Suprapubic skin (tissue), 4 donors: ENCODE measurements around the gene SLC41A2. TPM values are rescaled to one million over a fixed set of nuclear protein-coding genes. Genes with fewer than 3 reads are reported as not detected.

Experiments used
- DNase-seq, 2 donors: peaks; one replicate each; pipeline ENCODE4 v3.0.0-alpha.2; 2019; ENCODE audit warnings: low spot score in 2 of 2
- H3K27ac ChIP-seq: fragments of 200-600 bp; sonication (generic); one replicate; pipeline ENCODE4 v1.5.1; 2019
- H3K27me3 ChIP-seq: fragments of 200-600 bp; sonication (generic); one replicate; pipeline ENCODE4 v1.5.1; 2019
- H3K36me3 ChIP-seq: fragments of 200-600 bp; sonication (generic); one replicate; pipeline ENCODE4 v1.5.1; 2019
- H3K4me1 ChIP-seq: fragments of 200-600 bp; sonication (generic); one replicate; pipeline ENCODE4 v1.5.1; 2019
- H3K4me3 ChIP-seq: fragments of 200-600 bp; sonication (generic); one replicate; pipeline ENCODE4 v1.5.1; 2019; ENCODE audit warnings: mild to moderate bottlenecking
- H3K9me3 ChIP-seq: fragments of 200-600 bp; sonication (generic); one replicate; pipeline ENCODE4 v1.5.1; 2019
- EP300 ChIP-seq: sonication (generic); formaldehyde crosslinking; IDR thresholded peaks from one replicate; pipeline ENCODE4 v1.6.1; 2017; ENCODE audit warnings: antibody characterized with exemption
- POLR2A ChIP-seq, 2 donors: fragments of 450-650 bp; IDR thresholded peaks; one replicate each; pipeline ENCODE4 v1.6.1; 2017; ENCODE audit warnings: antibody characterized with exemption in 2 of 2, mild to moderate bottlenecking in 2 of 2, moderate library complexity in 2 of 2
- POLR2AphosphoS5 ChIP-seq, 3 donors: sonication (generic); formaldehyde crosslinking; IDR thresholded peaks; one replicate each; pipeline ENCODE4 v1.6.1; 2017; ENCODE audit warnings: antibody characterized with exemption in 3 of 3
- WGBS: methylation state at CpG from one replicate; pipeline ENCODE4 v1.1.5; 2018; 5-methylcytosine and 5-hydroxymethylcytosine counted together
- total RNA-seq, 4 donors: library from RNA; depleted of rRNA; stranded (reverse); fragments of >200 nt; gene quantifications; one replicate each; pipeline ENCODE4 v1.1.0, GENCODE V29; 2016
- TF ChIP-seq, protein P1 (sequence below), 2 donors: fragments of 200-600 bp in 1 of 2; fragments of 450-650 bp in 1 of 2; sonication (generic) in 1 of 2; IDR thresholded peaks; one replicate each; pipeline ENCODE4 v1.5.1; 2016 to 2019; ENCODE audit warnings: antibody characterized with exemption in 2 of 2, mild to moderate bottlenecking in 1 of 2, moderate library complexity in 1 of 2

The SLC41A2 gene
- total RNA-seq, 4 donors from 2014 or later: 1.8 to 14.6 (median 6.6) TPM

- 89% methylated on average over 3 of the region's 3 CpGs for WGBS
- no peaks in the 10 kb centered on the region for H3K9me3 ChIP-seq
- no peak for TF ChIP-seq POLR2A (IDR thresholded peaks at IDR 0.05)
- no peak for TF ChIP-seq EP300
- TF ChIP-seq, protein P1, sequence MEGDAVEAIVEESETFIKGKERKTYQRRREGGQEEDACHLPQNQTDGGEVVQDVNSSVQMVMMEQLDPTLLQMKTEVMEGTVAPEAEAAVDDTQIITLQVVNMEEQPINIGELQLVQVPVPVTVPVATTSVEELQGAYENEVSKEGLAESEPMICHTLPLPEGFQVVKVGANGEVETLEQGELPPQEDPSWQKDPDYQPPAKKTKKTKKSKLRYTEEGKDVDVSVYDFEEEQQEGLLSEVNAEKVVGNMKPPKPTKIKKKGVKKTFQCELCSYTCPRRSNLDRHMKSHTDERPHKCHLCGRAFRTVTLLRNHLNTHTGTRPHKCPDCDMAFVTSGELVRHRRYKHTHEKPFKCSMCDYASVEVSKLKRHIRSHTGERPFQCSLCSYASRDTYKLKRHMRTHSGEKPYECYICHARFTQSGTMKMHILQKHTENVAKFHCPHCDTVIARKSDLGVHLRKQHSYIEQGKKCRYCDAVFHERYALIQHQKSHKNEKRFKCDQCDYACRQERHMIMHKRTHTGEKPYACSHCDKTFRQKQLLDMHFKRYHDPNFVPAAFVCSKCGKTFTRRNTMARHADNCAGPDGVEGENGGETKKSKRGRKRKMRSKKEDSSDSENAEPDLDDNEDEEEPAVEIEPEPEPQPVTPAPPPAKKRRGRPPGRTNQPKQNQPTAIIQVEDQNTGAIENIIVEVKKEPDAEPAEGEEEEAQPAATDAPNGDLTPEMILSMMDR (IDR thresholded peaks at IDR 0.05): no peak
- H3K4me3 ChIP-seq: no peak overlapping the region
- H3K4me1 ChIP-seq: no peaks in the 10 kb centered on the region
- no peaks in the 10 kb centered on the region for H3K27me3 ChIP-seq
- DNase-seq: no peak
- no peak overlapping the region for H3K27ac ChIP-seq
- no peaks in the 10 kb centered on the region for H3K36me3 ChIP-seq
Measured at GRCh38 chr12:104941454-104941853, 16.6 kb downstream of the SLC41A2 start.

DNA sequence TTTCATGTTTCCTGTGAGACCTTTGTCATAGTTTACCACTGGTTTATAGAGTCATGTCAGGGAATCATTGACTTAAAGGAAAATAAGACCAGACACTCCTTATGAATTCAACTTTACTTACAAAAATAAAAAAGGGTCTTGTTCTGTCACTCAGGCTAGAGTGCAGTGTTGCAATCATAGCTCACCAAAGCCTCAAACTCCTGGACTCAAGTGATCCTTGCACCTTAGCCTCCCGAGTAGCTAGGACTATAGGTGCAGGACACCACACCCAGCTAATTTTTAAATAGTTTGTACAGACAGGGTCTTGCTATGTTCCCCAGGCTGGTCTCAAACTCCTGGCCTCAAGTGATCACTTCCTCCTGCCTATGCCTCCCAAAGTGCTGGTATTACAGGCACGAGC is 19.0 kb downstream of the SLC41A2 start:
- H3K27me3 ChIP-seq: no peaks in the 10 kb centered on the region
- H3K4me1 ChIP-seq: no peaks in the 10 kb centered on the region
- TF ChIP-seq POLR2AphosphoS5 (IDR thresholded peaks at IDR 0.05) (no peak), EP300 (no peak)
- H3K9me3 ChIP-seq: no peaks in the 10 kb centered on the region
- no peaks in the 10 kb centered on the region for H3K36me3 ChIP-seq
- H3K4me3 ChIP-seq: no peak overlapping the region
- H3K27ac ChIP-seq: no peak overlapping the region
- DNase-seq: no peak
- 91% methylated on average over 2 of the region's 2 CpGs for WGBS

DNA sequence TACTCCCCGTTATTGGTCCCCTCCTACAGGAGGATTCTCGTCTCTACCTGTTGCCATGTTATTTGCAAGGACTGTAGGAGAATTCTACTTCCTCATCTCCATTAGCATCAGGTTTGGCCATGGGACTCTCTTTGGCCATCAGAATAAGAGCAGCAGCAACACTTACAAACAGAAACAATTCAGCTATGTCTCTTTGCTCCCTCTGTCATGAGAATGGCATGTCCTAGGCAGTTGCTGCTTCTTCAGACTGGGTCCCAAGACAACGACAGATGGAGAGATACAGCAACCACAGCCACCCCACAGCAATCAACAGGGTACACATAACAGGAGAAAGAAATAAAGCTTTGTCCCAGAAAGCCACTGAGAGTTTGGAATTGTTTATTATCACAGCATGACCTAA is 19.7 kb downstream of the SLC41A2 start:
- TF ChIP-seq EP300: no peak
- TF ChIP-seq POLR2A (IDR thresholded peaks at IDR 0.05): no peak
- no peak for TF ChIP-seq POLR2AphosphoS5 (IDR thresholded peaks at IDR 0.05)
- TF ChIP-seq, protein P1 (IDR thresholded peaks at IDR 0.05): no peak
- 59% methylated on average over 3 of the region's 3 CpGs for WGBS
- Histone ChIP-seq H3K4me1 (no peaks in the 10 kb centered on the region), H3K27me3 (no peaks in the 10 kb centered on the region), H3K4me3 (no peak overlapping the region), H3K36me3 (no peaks in the 10 kb centered on the region), H3K27ac (no peak overlapping the region), H3K9me3 (no peaks in the 10 kb centered on the region)
- no peak for DNase-seq

DNA sequence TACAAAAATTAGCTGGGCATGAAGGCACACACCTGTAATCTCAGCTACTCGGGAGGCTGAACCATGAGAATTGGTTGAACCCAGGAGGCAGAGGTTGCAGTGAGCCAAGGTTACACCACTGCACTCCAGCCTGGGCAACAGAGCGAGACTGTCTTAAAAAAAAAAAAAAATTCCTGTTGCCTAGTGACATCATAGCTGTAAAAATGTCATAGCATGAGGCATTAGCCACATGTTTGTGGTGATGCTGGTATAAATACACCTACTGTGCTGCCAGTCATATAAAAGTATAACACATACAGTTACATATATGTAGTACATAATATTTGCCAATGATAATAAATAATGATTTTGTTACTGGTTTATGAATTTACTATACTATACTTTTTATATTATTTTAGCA is 22.2 kb downstream of the SLC41A2 start:
- Histone ChIP-seq H3K27ac (no peak overlapping the region), H3K4me1 (no peaks in the 10 kb centered on the region), H3K36me3 (no peaks in the 10 kb centered on the region), H3K4me3 (no peak overlapping the region), H3K9me3 (no peaks in the 10 kb centered on the region), H3K27me3 (no peaks in the 10 kb centered on the region)
- DNase-seq: no peak
- WGBS: 94% methylated on average over 2 of the region's 2 CpGs
- TF ChIP-seq POLR2A (IDR thresholded peaks at IDR 0.05) (no peak), EP300 (no peak), POLR2AphosphoS5 (IDR thresholded peaks at IDR 0.05) (no peak)
- TF ChIP-seq, protein P1 (IDR thresholded peaks at IDR 0.05): no peak

DNA sequence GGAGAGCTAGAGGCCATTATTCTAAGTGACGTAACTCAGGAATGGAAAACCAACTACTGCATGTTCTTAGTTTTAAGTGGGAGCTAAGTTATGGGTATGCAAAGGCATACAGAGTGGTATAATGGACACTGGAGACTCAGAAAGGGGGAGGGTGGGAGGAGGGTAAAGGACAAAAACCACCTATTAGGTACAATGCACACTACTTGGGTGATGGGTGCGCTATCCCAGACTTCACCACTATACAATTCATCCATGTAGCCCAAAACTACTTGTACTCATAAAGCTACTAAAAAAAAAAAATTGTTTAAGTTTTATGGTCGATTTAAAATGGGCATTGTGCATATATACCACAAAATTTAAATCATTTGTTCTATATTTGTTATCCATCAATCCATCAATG is 24.3 kb downstream of the SLC41A2 start:
- H3K27ac ChIP-seq: no peak overlapping the region
- peaks cover 4% of the 10 kb centered on the region for H3K4me1 ChIP-seq
- TF ChIP-seq EP300 (no peak), POLR2A (IDR thresholded peaks at IDR 0.05) (no peak), POLR2AphosphoS5 (IDR thresholded peaks at IDR 0.05) (no peak)
- TF ChIP-seq, protein P1 (IDR thresholded peaks at IDR 0.05): no peak
- H3K4me3 ChIP-seq: no peak overlapping the region
- DNase-seq: no peak
- WGBS: 78% methylated on average over 3 of the region's 3 CpGs
- no peaks in the 10 kb centered on the region for H3K27me3 ChIP-seq
- H3K36me3 ChIP-seq: no peaks in the 10 kb centered on the region
- H3K9me3 ChIP-seq: no peaks in the 10 kb centered on the region

DNA sequence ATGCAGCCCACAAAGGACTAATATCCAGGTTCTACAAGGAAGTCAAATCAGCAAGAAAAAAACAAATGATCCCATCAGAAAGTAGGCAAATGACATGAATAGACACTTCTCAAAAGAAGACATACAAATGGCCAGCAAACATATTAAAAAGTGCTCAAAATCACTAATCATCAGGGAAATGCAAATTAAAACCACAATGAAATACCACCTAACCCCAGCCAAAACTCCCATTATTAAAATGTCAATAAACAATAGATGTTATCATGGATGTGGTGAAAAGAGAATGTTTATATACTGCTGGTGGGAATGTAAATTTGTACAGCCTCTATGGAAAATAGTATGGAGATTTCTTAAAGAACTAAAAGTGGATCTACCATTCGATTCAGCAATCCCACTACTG is 25.0 kb downstream of the SLC41A2 start:
- H3K27me3 ChIP-seq: no peaks in the 10 kb centered on the region
- H3K36me3 ChIP-seq: no peaks in the 10 kb centered on the region
- peaks cover 4% of the 10 kb centered on the region for H3K4me1 ChIP-seq
- H3K4me3 ChIP-seq: no peak overlapping the region
- no peaks in the 10 kb centered on the region for H3K9me3 ChIP-seq
- no peak for DNase-seq
- no peak overlapping the region for H3K27ac ChIP-seq
- TF ChIP-seq EP300 (no peak), POLR2A (IDR thresholded peaks at IDR 0.05) (no peak)
- TF ChIP-seq, protein P1 (IDR thresholded peaks at IDR 0.05): no peak
- 93% methylated on average over 1 of the region's 1 CpG for WGBS
